ENCODE measurements around the gene N4BP2. TPM values are rescaled to one million over a fixed set of nuclear protein-coding genes. Genes with fewer than 3 reads are reported as not detected.
A peak's percentile ranks its signal among the peaks of the same experiment; 100 is the strongest.

N4BP2 gene
- total RNA-seq, 1 donor from 2014 or later: 6.2 TPM

DNA sequence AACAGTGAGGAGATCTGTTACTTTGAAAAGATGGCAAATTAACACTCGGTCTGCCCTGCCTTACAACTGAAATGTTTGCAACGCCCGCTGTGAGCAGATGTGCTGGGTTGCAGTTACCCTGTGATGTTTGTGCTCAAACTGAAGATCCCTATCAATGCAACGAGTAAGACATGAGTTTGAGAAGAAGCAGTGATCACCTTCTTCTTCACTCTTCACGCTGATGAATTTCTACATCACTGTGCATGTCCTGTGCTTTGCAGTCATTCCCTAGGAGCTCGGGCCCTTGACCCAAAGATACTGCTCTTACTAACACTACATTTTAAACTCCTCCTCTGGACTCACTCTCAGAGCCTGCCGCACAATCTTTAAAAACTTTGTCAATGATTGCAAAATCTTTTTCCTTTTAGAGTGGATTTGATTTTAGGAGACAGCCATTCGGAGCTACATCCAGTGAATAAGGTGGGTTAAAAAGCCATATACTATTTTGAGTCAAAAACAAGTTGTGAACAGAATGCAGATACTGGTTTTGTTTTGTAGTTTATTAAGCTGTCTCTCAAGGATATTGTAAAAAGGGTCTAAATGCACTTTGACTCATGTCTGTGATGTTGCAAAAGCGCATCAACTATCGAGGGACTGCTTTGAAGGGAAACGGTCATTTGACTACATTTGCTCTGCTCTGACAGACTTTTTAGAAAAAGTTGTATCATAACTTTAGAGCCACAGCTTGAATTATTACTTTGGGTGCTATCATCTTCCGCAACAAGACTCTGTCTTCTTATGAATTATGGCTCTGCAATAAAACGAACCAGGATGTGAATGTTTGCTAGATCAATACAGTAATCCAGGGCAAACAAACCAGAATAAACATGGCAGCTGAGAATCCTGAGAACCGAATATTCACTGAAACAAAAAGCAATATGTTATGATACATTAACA lies 134.5 kb downstream of the N4BP2 start:
- no peaks in the 10 kb centered on the region for H3K36me3 Mint-ChIP-seq (ENCODE audit: low read depth)
- H3K27ac Mint-ChIP-seq: peak overlapping the region; percentile 95
- ATAC-seq (ENCODE audit: low read depth) (no peak), DNase-seq (no peak)
- CTCF ChIA-PET: interaction anchor here (0.8 to 2.3 kb wide), 4 partner anchors 40 to 134 kb away, joined by 3 to 7 read pairs (median 4); no protein-coding TSS in a partner anchor
- peak overlapping the region; percentile 63 for H3K4me3 Mint-ChIP-seq
- H3K9me3 Mint-ChIP-seq: no peaks in the 10 kb centered on the region
- peaks cover 96% of the 10 kb centered on the region for H3K4me1 Mint-ChIP-seq
- intact Hi-C loops (cut with micrococcal nuclease): loop anchor here (5.0 to 10.0 kb wide), 4 partner anchors 36 to 1386 kb away; partner anchors contain the start of genes TLR1 and TMEM156
- H3K27me3 Mint-ChIP-seq: no peaks in the 10 kb centered on the region
- POLR2A ChIA-PET: interaction anchor here (0.6 to 11.7 kb wide), 12 partner anchors 6 to 632 kb away, joined by 3 to 457 read pairs (median 5); partner anchors contain the start of gene RHOH
- TF ChIP-seq, protein P1, sequence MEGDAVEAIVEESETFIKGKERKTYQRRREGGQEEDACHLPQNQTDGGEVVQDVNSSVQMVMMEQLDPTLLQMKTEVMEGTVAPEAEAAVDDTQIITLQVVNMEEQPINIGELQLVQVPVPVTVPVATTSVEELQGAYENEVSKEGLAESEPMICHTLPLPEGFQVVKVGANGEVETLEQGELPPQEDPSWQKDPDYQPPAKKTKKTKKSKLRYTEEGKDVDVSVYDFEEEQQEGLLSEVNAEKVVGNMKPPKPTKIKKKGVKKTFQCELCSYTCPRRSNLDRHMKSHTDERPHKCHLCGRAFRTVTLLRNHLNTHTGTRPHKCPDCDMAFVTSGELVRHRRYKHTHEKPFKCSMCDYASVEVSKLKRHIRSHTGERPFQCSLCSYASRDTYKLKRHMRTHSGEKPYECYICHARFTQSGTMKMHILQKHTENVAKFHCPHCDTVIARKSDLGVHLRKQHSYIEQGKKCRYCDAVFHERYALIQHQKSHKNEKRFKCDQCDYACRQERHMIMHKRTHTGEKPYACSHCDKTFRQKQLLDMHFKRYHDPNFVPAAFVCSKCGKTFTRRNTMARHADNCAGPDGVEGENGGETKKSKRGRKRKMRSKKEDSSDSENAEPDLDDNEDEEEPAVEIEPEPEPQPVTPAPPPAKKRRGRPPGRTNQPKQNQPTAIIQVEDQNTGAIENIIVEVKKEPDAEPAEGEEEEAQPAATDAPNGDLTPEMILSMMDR (IDR thresholded peaks at IDR 0.05): no peak

DNA sequence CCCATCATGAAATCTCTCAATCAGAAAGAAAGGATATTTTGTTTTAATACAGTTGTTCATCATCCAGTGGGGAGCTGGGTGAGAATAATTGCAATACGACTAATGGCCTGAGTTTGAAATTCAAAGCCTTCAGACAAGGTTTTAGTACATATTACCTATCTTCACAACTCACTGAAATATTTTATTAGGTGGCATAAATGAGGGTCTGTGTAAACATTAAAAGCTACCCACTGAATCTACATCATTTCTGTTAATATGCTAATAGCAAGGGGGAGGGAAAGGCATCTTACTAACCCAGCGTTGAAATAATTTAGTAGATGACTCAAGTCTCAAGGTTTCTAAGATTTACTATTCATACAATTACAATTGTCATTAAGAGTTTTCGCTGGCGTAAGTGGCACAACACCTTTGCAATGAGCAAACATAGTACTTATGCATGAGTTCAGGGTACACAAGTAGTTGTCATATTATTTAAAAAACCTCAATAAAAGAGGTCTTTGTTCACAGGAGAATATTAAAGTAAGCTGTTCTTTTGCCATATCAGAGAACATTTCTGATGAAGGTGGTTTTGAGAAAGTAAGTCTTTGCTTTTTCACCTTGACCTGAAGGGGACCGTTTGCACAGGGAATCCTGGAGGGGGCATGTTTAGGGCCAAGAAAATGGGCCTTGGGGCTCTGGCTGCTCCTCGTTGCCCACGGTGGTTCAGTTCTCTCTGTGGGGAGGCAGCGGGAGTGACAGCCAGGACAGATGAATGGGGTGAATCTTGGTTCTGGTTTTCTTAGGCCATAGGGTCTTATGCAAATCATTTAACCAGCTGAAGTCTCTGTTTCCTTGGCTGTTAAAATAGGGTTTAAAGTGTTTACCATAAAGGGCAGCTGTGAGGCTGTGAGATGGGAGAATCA lies 135.7 kb downstream of the N4BP2 start:
- ATAC-seq (ENCODE audit: low read depth) (peak; percentile 7), DNase-seq (no peak)
- CTCF ChIA-PET: interaction anchor here (0.6 to 2.3 kb wide), 4 partner anchors 16 to 133 kb away, joined by 3 to 7 read pairs (median 4); no protein-coding TSS in a partner anchor

DNA sequence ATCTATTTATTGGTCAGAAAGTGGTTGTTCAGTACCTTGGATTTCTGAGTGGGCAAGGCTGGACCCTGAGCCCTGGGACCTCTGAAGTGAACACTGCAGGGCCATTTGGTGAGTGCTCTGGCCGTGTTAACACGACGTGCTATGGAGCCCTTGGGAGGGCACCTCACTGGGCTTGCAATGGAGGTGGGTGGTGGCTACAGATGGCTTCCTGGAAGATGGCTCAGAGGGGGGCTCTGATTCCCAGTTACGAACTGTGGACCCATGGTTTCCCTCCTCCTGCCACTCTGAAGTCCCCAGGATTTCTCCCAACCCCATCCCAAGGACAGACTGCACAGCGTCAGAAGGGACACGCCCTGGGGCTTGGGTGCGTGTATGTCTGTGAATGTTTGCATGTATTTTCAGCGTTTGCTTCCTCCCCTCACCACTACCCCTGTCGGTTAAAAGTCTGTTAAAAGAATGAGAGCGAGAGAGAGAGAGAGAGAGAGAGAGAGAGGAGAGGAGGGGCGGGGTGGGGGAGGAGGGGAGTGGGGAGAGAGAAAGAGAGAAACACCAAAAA lies 136.4 kb downstream of the N4BP2 start:
- TF ChIP-seq, protein P1 (IDR thresholded peaks at IDR 0.05): no peak
- peaks cover 13% of the 10 kb centered on the region for H3K36me3 Mint-ChIP-seq (ENCODE audit: low read depth)
- H3K27ac Mint-ChIP-seq: peak overlapping the region; percentile 95
- peak overlapping the region; percentile 97 for H3K4me3 Mint-ChIP-seq
- DNase-seq: no peak
- intact Hi-C loops (cut with micrococcal nuclease): loop anchor here (5.0 to 10.0 kb wide), 4 partner anchors 34 to 1388 kb away; partner anchors contain the start of genes TLR1 and TMEM156
- ATAC-seq (ENCODE audit: low read depth): peak; percentile 28
- no peaks in the 10 kb centered on the region for H3K27me3 Mint-ChIP-seq
- CTCF ChIA-PET: no interaction called here
- H3K4me1 Mint-ChIP-seq: peaks cover 83% of the 10 kb centered on the region
- POLR2A ChIA-PET: interaction anchor here (0.6 to 7.9 kb wide), 11 partner anchors 7 to 702 kb away, joined by 3 to 457 read pairs (median 5); no protein-coding TSS in a partner anchor
- no peaks in the 10 kb centered on the region for H3K9me3 Mint-ChIP-seq

More for the DNA sequence above, 135.7 kb downstream of the N4BP2 start:
- Mint-ChIP-seq H3K4me1 (peaks cover 90% of the 10 kb centered on the region), H3K27me3 (no peaks in the 10 kb centered on the region), H3K9me3 (no peaks in the 10 kb centered on the region), H3K4me3 (peak overlapping the region; percentile 97), H3K36me3 (ENCODE audit: low read depth) (peaks cover 6% of the 10 kb centered on the region), H3K27ac (peak overlapping the region; percentile 95)
- POLR2A ChIA-PET: interaction anchor here (0.6 to 11.7 kb wide), 14 partner anchors 5 to 703 kb away, joined by 3 to 457 read pairs (median 4); partner anchors contain the start of gene RHOH
- intact Hi-C loops (cut with micrococcal nuclease): loop anchor here (5.0 to 10.0 kb wide), 4 partner anchors 35 to 1388 kb away; partner anchors contain the start of genes TLR1 and TMEM156
- TF ChIP-seq, protein P1 (IDR thresholded peaks at IDR 0.05): no peak

DNA sequence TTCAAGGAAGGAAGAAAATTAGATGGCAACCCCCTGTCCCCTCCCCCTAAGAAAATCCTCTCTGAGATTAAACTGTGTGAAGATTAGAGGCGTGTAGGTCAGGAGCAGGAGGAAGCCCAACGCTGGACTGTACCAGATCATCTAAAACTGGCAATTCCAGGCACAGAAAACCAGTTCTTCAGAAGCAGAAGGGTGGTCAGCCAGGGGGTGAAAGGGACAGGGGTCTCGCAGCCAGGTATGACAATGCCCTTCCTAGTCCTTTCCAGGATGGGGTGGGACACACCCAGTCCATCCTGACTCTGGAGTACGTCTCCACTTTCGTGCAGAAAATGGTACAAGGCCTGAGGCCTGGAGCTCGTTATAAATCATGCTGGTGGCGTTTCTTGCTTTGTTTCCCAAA lies 136.9 kb downstream of the N4BP2 start:
- POLR2A ChIA-PET: interaction anchor here (0.8 to 7.9 kb wide), 3 partner anchors 7 to 114 kb away, joined by 3 to 457 read pairs (median 187); no protein-coding TSS in a partner anchor
- CTCF ChIA-PET: no interaction called here
- Mint-ChIP-seq H3K9me3 (no peaks in the 10 kb centered on the region), H3K27ac (peak overlapping the region; percentile 95), H3K27me3 (no peaks in the 10 kb centered on the region), H3K36me3 (ENCODE audit: low read depth) (peaks cover 18% of the 10 kb centered on the region), H3K4me1 (peaks cover 78% of the 10 kb centered on the region), H3K4me3 (peak overlapping the region; percentile 97)
- intact Hi-C loops (cut with micrococcal nuclease): loop anchor here (5.0 to 10.0 kb wide), 4 partner anchors 34 to 1389 kb away; partner anchors contain the start of genes TLR1 and TMEM156
- no peak for DNase-seq
- no peak for ATAC-seq (ENCODE audit: low read depth)
- TF ChIP-seq, protein P1 (IDR thresholded peaks at IDR 0.05): no peak
